Measurements from ENCODE around the gene SESN2.
A peak's percentile ranks its signal among the peaks of the same experiment; 100 is the strongest.

SESN2 gene

DNA sequence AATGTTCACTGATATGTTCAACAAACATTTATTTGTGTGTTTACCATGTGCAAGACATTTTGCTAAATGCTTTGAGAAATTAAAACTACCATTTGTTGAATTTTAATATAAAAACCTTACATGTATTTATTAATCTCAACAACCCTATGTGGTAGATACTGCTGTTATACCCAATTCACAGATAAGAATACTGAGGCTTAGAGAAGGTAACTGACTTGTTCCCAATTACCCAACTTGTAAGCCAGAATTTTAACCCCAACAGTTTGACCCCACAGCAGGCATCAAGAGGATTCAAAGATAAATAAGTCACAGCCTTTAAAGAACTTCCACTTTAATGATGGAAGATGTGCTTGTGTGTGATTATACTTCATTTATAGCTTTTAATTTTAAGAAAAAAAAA lies 30.2 kb upstream of the SESN2 start:
- Histone ChIP-seq H3F3A (ENCODE audit: low read depth) (no peaks in the 10 kb centered on the region), H3K79me2 (ENCODE audit: insufficient read depth, low read length) (peaks cover 46% of the 10 kb centered on the region), H3K4me3 (ENCODE audit: low read length, poor library complexity, severe bottlenecking) (no peak overlapping the region), H3K4me1 (ENCODE audit: insufficient read depth, low read length, poor library complexity, severe bottlenecking) (peaks cover 17% of the 10 kb centered on the region), H2AFZ (ENCODE audit: low read length) (no peak overlapping the region), H3K4me2 (ENCODE audit: low read depth, low read length, poor library complexity, severe bottlenecking) (no peak overlapping the region), H3K9me3 (ENCODE audit: insufficient read depth, low read depth, low read length) (no peaks in the 10 kb centered on the region), H3K36me3 (ENCODE audit: insufficient read depth, low read length) (peaks cover 18% of the 10 kb centered on the region; the same call in 1 of the 2 replicates), H4K20me1 (ENCODE audit: insufficient read depth, low read length, poor library complexity, severe bottlenecking) (peaks cover 10% of the 10 kb centered on the region), H3K9me2 (replicated peaks; ENCODE audit: low read depth, low read length) (no peaks in the 10 kb centered on the region), H3K9ac (ENCODE audit: low read depth, low read length, poor library complexity, severe bottlenecking) (no peak overlapping the region), H3K27me3 (ENCODE audit: insufficient read depth, low read length, poor library complexity, severe bottlenecking) (no peaks in the 10 kb centered on the region)
- TF ChIP-seq, protein P1, sequence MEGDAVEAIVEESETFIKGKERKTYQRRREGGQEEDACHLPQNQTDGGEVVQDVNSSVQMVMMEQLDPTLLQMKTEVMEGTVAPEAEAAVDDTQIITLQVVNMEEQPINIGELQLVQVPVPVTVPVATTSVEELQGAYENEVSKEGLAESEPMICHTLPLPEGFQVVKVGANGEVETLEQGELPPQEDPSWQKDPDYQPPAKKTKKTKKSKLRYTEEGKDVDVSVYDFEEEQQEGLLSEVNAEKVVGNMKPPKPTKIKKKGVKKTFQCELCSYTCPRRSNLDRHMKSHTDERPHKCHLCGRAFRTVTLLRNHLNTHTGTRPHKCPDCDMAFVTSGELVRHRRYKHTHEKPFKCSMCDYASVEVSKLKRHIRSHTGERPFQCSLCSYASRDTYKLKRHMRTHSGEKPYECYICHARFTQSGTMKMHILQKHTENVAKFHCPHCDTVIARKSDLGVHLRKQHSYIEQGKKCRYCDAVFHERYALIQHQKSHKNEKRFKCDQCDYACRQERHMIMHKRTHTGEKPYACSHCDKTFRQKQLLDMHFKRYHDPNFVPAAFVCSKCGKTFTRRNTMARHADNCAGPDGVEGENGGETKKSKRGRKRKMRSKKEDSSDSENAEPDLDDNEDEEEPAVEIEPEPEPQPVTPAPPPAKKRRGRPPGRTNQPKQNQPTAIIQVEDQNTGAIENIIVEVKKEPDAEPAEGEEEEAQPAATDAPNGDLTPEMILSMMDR (conservative IDR thresholded peaks at IDR 0.05; ENCODE audit: low read length) = no peak
- TF ChIP-seq EZH2phosphoT487 (IDR thresholded peaks at IDR 0.05; ENCODE audit: borderline replicate concordance) = no peak

DNA sequence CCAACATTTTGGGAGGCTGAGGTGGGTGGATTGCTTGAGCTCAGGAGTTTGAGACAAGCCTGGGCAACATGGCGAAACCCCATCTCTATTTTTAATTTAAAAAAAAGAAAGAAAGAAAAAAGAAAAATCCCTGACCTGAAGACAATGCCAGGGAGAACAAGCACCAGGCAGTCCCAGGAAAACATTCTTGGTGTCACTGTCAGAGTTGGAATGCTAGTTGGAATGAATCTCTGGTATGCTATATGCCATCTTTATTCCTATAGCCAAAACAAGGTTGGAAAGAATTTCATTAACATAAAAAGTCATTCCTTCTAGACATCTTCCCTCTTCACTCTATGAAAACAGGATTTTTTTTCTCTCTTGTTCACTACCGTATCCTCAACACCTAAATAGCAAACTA lies 29.3 kb upstream of the SESN2 start:
- peaks cover 18% of the 10 kb centered on the region; the same call in 1 of the 2 replicates for H3K36me3 ChIP-seq (ENCODE audit: insufficient read depth, low read length)
- peaks cover 17% of the 10 kb centered on the region for H3K4me1 ChIP-seq (ENCODE audit: insufficient read depth, low read length, poor library complexity, severe bottlenecking)
- no peak overlapping the region for H2AFZ ChIP-seq (ENCODE audit: low read length)
- H4K20me1 ChIP-seq (ENCODE audit: insufficient read depth, low read length, poor library complexity, severe bottlenecking) = peaks cover 10% of the 10 kb centered on the region
- no peaks in the 10 kb centered on the region for H3K9me3 ChIP-seq (ENCODE audit: insufficient read depth, low read depth, low read length)
- peak overlapping the region; percentile 79 for H3K4me2 ChIP-seq (ENCODE audit: low read depth, low read length, poor library complexity, severe bottlenecking)
- no peaks in the 10 kb centered on the region for H3F3A ChIP-seq (ENCODE audit: low read depth)
- TF ChIP-seq EZH2phosphoT487 (IDR thresholded peaks at IDR 0.05; ENCODE audit: borderline replicate concordance) = no peak
- TF ChIP-seq, protein P1 (conservative IDR thresholded peaks at IDR 0.05; ENCODE audit: low read length) = no peak
- no peaks in the 10 kb centered on the region for H3K27me3 ChIP-seq (ENCODE audit: insufficient read depth, low read length, poor library complexity, severe bottlenecking)
- peaks cover 45% of the 10 kb centered on the region for H3K79me2 ChIP-seq (ENCODE audit: insufficient read depth, low read length)
- no peaks in the 10 kb centered on the region for H3K9me2 ChIP-seq (replicated peaks; ENCODE audit: low read depth, low read length)
- peak overlapping the region; percentile 26 for H3K4me3 ChIP-seq (ENCODE audit: low read length, poor library complexity, severe bottlenecking)
- peak overlapping the region; percentile 56 for H3K9ac ChIP-seq (ENCODE audit: low read depth, low read length, poor library complexity, severe bottlenecking)

DNA sequence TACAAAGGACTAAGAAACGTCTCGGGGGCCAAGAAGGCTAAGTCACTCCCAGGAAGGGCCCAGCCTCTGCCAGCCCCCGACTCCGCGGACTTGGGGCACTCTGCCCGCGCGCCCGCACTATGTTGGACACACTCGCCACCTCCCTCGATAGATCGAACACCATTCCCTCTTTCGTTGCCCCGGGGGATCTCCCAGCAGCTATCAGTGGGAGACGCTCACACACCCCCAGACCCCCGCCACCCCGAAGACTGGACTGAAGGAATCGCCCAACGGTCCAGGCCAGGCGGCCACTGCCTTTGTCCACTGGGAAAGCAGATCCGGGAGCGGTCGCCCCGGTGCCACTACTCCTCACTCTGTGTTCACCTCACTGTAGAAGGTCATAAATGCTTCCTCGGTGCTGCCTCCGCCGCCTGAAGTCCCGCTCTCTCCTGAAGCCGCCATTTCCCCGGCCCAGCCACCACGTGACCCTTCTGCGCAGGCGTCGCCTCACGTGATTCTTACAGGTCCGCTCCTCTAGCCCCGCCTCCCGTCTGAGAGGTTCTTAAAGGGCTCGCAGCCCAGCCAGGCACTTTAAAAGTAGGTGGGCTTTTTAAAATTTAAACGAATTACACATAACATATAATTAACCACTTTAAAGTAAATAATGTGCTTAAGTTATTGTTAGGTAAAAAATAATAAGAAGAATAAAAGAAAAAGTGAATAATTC lies 26.6 kb upstream of the SESN2 start, which contains the start of gene DNAJC8:
Gene DNAJC8 (minus strand): TSS at position 472 of the 706 bp plus-strand sequence. CDS start 31 bp downstream, at position 441.
- no peak for TF ChIP-seq EZH2phosphoT487 (IDR thresholded peaks at IDR 0.05; ENCODE audit: borderline replicate concordance)
- TF ChIP-seq, protein P1 (conservative IDR thresholded peaks at IDR 0.05; ENCODE audit: low read length) = no peak
- Histone ChIP-seq H3K4me2 (ENCODE audit: low read depth, low read length, poor library complexity, severe bottlenecking) (peak within 1 kb of the TSS; percentile 79), H4K20me1 (ENCODE audit: insufficient read depth, low read length, poor library complexity, severe bottlenecking) (peaks cover 15% of the 10 kb centered on the region), H3K27me3 (ENCODE audit: insufficient read depth, low read length, poor library complexity, severe bottlenecking) (no peaks in the 10 kb centered on the region), H3K79me2 (ENCODE audit: insufficient read depth, low read length) (peaks cover 63% of the 10 kb centered on the region), H3K4me1 (ENCODE audit: insufficient read depth, low read length, poor library complexity, severe bottlenecking) (peaks cover 33% of the 10 kb centered on the region), H3K36me3 (ENCODE audit: insufficient read depth, low read length) (peaks cover 14% of the 10 kb centered on the region; the same call in 1 of the 2 replicates), H2AFZ (ENCODE audit: low read length) (peak within 1 kb of the TSS; percentile 87), H3K9me2 (replicated peaks; ENCODE audit: low read depth, low read length) (no peaks in the 10 kb centered on the region), H3K4me3 (ENCODE audit: low read length, poor library complexity, severe bottlenecking) (peak within 1 kb of the TSS; percentile 93), H3K9ac (ENCODE audit: low read depth, low read length, poor library complexity, severe bottlenecking) (peak within 1 kb of the TSS; percentile 93), H3K9me3 (ENCODE audit: insufficient read depth, low read depth, low read length) (no peaks in the 10 kb centered on the region), H3F3A (ENCODE audit: low read depth) (no peaks in the 10 kb centered on the region)
